Neural crest cell (in vitro differentiated cells): ENCODE measurements around the gene DMC1. TPM values are rescaled to one million over a fixed set of nuclear protein-coding genes. Genes with fewer than 3 reads are reported as not detected.

Experiments used
- DNase-seq: peaks from one replicate; pipeline ENCODE4 v3.0.0; 2021; ENCODE audit warnings: low read depth, mixed read lengths, low spot score
- H3K27ac Mint-ChIP-seq: one replicate; pipeline ENCODE4 v1.8.0; 2021; ENCODE audit warnings: mild to moderate bottlenecking, mixed read lengths; ENCODE audit not compliant: unreplicated experiment
- H3K27me3 Mint-ChIP-seq: 2 replicates; pipeline ENCODE4 v1.8.0; 2021; ENCODE audit warnings: low read depth, mild to moderate bottlenecking, mixed read lengths
- H3K36me3 Mint-ChIP-seq: 2 replicates; pipeline ENCODE4 v1.8.0; 2021; ENCODE audit warnings: low read depth, mild to moderate bottlenecking, mixed read lengths
- H3K4me1 Mint-ChIP-seq: 2 replicates; pipeline ENCODE4 v1.8.0; 2021; ENCODE audit warnings: mixed read lengths
- H3K4me3 Mint-ChIP-seq: one replicate; pipeline ENCODE4 v1.8.0; 2021; ENCODE audit warnings: mild to moderate bottlenecking, mixed read lengths
- H3K9me3 Mint-ChIP-seq: 2 replicates; pipeline ENCODE4 v1.8.0; 2021; ENCODE audit warnings: mixed read lengths
- CTCF ChIP-seq: fragments of 200-600 bp; sonication (generic); conservative IDR thresholded peaks from 2 replicates; pipeline ENCODE4 v1.5.0; 2021; ENCODE audit warnings: antibody characterized with exemption, mild to moderate bottlenecking
- total RNA-seq: library from RNA; stranded (reverse); gene quantifications from 2 replicates; pipeline ENCODE4 v1.2.1, GENCODE V29; 2021

Gene DMC1
- total RNA-seq, 1 donor from 2014 or later = 9.0 TPM

GRCh38 chr22:38613588-38613987 lies 43.6 kb upstream of the DMC1 start:
- Mint-ChIP-seq H3K9me3 (peaks cover 4% of the 10 kb centered on the region), H3K4me3 (no peak overlapping the region), H3K4me1 (peaks cover 5% of the 10 kb centered on the region), H3K36me3 (peaks cover 32% of the 10 kb centered on the region), H3K27ac (no peak overlapping the region), H3K27me3 (no peaks in the 10 kb centered on the region)
- no peak for DNase-seq
- no peak for TF ChIP-seq CTCF

- Mint-ChIP-seq H3K27me3 (no peaks in the 10 kb centered on the region), H3K9me3 (no peaks in the 10 kb centered on the region), H3K36me3 (peaks cover 21% of the 10 kb centered on the region), H3K4me1 (peaks cover 5% of the 10 kb centered on the region), H3K27ac (no peak overlapping the region), H3K4me3 (no peak overlapping the region)
- no peak for TF ChIP-seq CTCF
- no peak for DNase-seq
Observed at GRCh38 chr22:38612217-38613006, 42.4 kb upstream of the DMC1 start.

GRCh38 chr22:38611559-38611958 lies 41.6 kb upstream of the DMC1 start:
- Mint-ChIP-seq H3K4me1 (peaks cover 5% of the 10 kb centered on the region), H3K27ac (no peak overlapping the region), H3K27me3 (no peaks in the 10 kb centered on the region), H3K4me3 (no peak overlapping the region), H3K9me3 (no peaks in the 10 kb centered on the region), H3K36me3 (peaks cover 15% of the 10 kb centered on the region)
- TF ChIP-seq CTCF = no peak
- DNase-seq = no peak

DNA sequence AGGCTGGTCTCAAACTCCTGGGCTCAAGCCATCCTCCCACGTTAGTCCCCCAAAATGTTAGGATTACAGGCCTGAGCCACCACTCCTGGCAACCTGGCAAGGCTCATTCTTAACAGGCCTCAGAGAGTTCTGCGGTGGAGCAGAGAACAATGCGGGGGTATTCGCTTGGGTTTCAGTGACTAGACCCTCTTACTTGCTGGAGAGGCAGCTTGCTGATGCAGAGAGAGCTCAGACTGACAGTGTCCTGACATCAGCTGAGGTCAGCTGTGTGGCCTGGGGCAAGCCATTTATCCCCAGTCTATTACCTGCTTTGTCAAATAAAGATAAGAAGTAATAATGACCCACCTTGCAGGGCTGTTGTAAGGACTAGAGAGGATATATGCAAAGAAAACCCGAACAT lies 40.3 kb upstream of the DMC1 start:
- Mint-ChIP-seq H3K4me3 (no peak overlapping the region), H3K36me3 (peaks cover 11% of the 10 kb centered on the region), H3K27me3 (no peaks in the 10 kb centered on the region), H3K9me3 (no peaks in the 10 kb centered on the region), H3K27ac (no peak overlapping the region), H3K4me1 (peaks cover 5% of the 10 kb centered on the region)
- no peak for TF ChIP-seq CTCF
- no peak for DNase-seq

GRCh38 chr22:38608992-38609750 lies 39.2 kb upstream of the DMC1 start:
- no peak overlapping the region for H3K27ac Mint-ChIP-seq
- H3K4me3 Mint-ChIP-seq = no peak overlapping the region
- no peaks in the 10 kb centered on the region for H3K9me3 Mint-ChIP-seq
- no peak for TF ChIP-seq CTCF
- H3K4me1 Mint-ChIP-seq = no peaks in the 10 kb centered on the region
- no peaks in the 10 kb centered on the region for H3K27me3 Mint-ChIP-seq
- DNase-seq = no peak
- H3K36me3 Mint-ChIP-seq = peaks cover 11% of the 10 kb centered on the region
